Progenitor cell of endocrine pancreas (in vitro differentiated cells): Measurements from ENCODE around the gene TNIK. TPM values are rescaled to one million over a fixed set of nuclear protein-coding genes. Genes with fewer than 3 reads are reported as not detected.

ENCODE experiments used
- DNase-seq: peaks from one replicate; pipeline ENCODE4 v3.0.0; 2021; ENCODE audit warnings: low spot score; ENCODE audit not compliant: unreplicated experiment
- H3K27ac Mint-ChIP-seq: 2 replicates; pipeline ENCODE4 v1.8.0; 2021; ENCODE audit warnings: mild to moderate bottlenecking, moderate library complexity, mixed read lengths
- H3K27me3 Mint-ChIP-seq: 2 replicates; pipeline ENCODE4 v1.8.0; 2021; ENCODE audit warnings: mixed read lengths
- H3K36me3 Mint-ChIP-seq: 2 replicates; pipeline ENCODE4 v1.8.0; 2022; ENCODE audit warnings: mixed read lengths; ENCODE audit not compliant: insufficient read depth
- H3K4me1 Mint-ChIP-seq: 2 replicates; pipeline ENCODE4 v1.8.0; 2021; ENCODE audit warnings: low read depth, mixed read lengths
- H3K4me3 Mint-ChIP-seq: 2 replicates; pipeline ENCODE4 v1.8.0; 2021; ENCODE audit warnings: low read depth, mild to moderate bottlenecking, moderate library complexity, mixed read lengths
- H3K9me3 Mint-ChIP-seq: 2 replicates; pipeline ENCODE4 v1.8.0; 2021; ENCODE audit warnings: low read depth, mixed read lengths
- total RNA-seq: library from RNA; stranded (reverse); gene quantifications from 2 replicates; pipeline ENCODE4 v1.2.1, GENCODE V29; 2021
- TF ChIP-seq, protein P1 (sequence below): fragments of 200-600 bp; sonication (generic); IDR thresholded peaks from one replicate; pipeline ENCODE4 v1.5.0; 2021; ENCODE audit warnings: antibody characterized with exemption, mild to moderate bottlenecking; ENCODE audit not compliant: unreplicated experiment

Gene TNIK
- total RNA-seq, 1 donor from 2014 or later, result 15.7 TPM

DNA sequence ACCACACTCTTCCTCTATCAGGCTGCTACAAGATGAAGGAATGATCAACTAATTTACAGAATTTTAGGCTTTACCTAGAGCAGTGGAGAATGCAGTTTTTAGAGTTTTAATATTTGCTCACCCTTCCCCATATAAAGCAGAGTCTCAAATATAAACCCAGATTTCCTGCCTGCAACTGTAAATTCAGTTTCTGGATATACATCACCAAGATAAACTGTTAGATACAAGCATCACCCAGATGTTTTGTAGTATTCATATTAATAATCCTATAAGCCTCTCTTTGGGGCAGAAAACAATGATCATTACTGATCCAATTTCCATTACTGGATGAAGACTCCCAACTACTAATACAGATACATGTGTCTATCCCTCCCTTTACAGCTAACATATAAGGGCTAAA lies 205.9 kb downstream of the TNIK start:
- Mint-ChIP-seq H3K27me3 (no peaks in the 10 kb centered on the region), H3K27ac (no peak overlapping the region), H3K9me3 (no peaks in the 10 kb centered on the region), H3K4me3 (no peak overlapping the region), H3K36me3 (no peaks in the 10 kb centered on the region), H3K4me1 (peaks cover 10% of the 10 kb centered on the region)
- no peak for DNase-seq
- TF ChIP-seq, protein P1, sequence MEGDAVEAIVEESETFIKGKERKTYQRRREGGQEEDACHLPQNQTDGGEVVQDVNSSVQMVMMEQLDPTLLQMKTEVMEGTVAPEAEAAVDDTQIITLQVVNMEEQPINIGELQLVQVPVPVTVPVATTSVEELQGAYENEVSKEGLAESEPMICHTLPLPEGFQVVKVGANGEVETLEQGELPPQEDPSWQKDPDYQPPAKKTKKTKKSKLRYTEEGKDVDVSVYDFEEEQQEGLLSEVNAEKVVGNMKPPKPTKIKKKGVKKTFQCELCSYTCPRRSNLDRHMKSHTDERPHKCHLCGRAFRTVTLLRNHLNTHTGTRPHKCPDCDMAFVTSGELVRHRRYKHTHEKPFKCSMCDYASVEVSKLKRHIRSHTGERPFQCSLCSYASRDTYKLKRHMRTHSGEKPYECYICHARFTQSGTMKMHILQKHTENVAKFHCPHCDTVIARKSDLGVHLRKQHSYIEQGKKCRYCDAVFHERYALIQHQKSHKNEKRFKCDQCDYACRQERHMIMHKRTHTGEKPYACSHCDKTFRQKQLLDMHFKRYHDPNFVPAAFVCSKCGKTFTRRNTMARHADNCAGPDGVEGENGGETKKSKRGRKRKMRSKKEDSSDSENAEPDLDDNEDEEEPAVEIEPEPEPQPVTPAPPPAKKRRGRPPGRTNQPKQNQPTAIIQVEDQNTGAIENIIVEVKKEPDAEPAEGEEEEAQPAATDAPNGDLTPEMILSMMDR, result no peak

DNA sequence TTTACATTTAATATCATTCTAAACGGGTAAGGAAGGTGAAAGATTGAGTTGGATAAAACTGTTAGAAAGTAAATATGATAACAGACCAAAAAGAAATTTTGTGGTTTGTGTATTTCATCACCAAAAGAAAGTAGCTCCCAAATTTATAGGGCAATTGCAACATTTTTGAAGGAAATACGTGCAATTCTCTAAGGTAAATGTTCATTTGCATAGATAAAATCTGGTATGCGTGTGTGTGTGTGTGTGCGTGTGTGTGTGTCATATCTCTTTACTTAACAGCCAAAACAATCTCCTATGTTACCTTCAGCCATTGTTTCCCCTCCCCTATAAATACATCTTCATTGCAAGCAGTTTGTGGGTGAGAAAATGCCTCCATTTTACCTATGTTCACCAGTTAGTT lies 208.4 kb downstream of the TNIK start:
- TF ChIP-seq, protein P1, result no peak
- Mint-ChIP-seq H3K4me3 (no peak overlapping the region), H3K36me3 (no peaks in the 10 kb centered on the region), H3K27me3 (no peaks in the 10 kb centered on the region), H3K9me3 (no peaks in the 10 kb centered on the region), H3K27ac (no peak overlapping the region), H3K4me1 (peaks cover 10% of the 10 kb centered on the region)
- DNase-seq, result no peak

DNA sequence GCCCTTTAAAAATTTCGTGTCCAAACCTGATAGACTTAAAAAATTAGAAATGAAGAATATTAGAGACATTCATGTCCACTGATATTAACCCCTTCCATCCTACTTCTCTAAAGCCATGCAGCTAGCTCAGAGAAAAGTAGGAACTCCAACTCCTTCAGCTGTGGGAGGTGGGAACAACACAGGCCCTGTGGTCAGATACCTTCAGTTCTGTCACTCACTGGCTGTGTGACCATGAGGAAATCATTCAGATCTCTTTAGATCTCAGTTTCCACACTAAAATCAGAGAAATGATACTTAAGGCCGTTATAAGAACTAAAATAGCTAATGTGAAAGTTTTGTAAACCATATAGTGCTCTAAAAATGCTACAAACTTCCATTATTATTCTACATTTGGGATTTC lies 209.8 kb downstream of the TNIK start:
- Mint-ChIP-seq H3K9me3 (no peaks in the 10 kb centered on the region), H3K27me3 (no peaks in the 10 kb centered on the region), H3K27ac (no peak overlapping the region), H3K4me1 (peaks cover 7% of the 10 kb centered on the region), H3K36me3 (no peaks in the 10 kb centered on the region), H3K4me3 (no peak overlapping the region)
- TF ChIP-seq, protein P1, result no peak
- no peak for DNase-seq

DNA sequence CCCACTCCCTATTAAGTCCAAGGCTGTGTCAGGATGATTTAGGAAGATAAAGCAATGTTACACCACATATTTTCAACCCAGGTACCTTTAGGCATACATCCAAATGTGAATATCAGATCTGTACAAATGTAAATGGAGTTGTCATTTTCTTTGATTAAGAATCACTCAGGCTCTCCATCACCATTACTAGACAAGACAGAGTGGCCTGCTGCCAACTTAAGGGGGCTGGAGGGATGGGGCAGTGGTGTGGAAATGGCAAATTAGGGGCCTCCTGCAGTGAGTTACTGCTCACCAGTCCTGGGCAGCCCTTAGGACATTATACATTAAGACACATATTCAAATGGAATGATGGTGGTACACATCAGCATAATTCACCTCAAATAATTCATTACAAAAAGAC lies 211.0 kb downstream of the TNIK start:
- TF ChIP-seq, protein P1, result no peak
- H3K27me3 Mint-ChIP-seq, result no peaks in the 10 kb centered on the region
- no peaks in the 10 kb centered on the region for H3K9me3 Mint-ChIP-seq
- H3K27ac Mint-ChIP-seq, result no peak overlapping the region
- H3K4me3 Mint-ChIP-seq, result no peak overlapping the region
- H3K4me1 Mint-ChIP-seq, result peaks cover 2% of the 10 kb centered on the region
- no peak for DNase-seq
- no peaks in the 10 kb centered on the region for H3K36me3 Mint-ChIP-seq

DNA sequence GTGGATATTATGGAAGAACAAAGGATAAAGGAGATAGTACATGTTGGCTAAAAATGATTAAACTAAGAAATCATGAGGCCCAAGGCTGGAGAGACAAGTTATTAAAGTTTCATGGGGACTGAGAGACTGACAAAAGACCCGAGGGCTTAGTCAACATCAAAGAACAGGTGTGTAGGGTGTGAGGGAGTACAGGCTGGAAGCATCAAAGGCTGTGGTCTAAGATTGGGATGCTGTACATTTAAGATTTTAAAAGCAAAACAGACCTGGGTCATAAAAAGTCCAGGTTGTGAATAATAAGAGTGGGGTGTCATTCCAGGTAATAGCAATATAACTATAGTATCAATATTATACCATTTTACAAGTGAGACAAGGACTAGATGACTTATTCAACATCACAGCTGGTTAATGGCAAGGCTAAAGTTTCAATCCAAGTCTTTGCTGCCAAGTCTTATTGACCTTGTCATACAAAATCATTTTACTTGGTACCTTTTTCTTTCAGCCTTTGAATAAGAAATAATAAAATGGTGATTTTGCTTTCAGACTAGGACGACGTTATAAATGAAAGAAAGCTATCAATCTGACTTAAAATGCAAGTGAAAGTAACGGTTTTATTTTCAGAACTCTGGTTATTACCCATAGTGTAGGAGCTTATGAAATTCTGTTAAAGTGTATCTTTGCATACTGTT lies 211.6 kb downstream of the TNIK start:
- Mint-ChIP-seq H3K4me3 (no peak overlapping the region), H3K4me1 (peaks cover under 1% of the 10 kb centered on the region), H3K27ac (no peak overlapping the region), H3K36me3 (no peaks in the 10 kb centered on the region), H3K27me3 (no peaks in the 10 kb centered on the region), H3K9me3 (no peaks in the 10 kb centered on the region)
- TF ChIP-seq, protein P1, result no peak
- DNase-seq, result no peak
